Endodermal cell (in vitro differentiated cells): Measurements from ENCODE around the gene RIPK3. TPM values are rescaled to one million over a fixed set of nuclear protein-coding genes. Genes with fewer than 3 reads are reported as not detected.
A peak's percentile ranks its signal among the peaks of the same experiment; 100 is the strongest.
"Not testable (repeated sequence)": the region's sequence is repeated elsewhere in the genome, so short reads cannot be mapped to it uniquely, and the experiment has no call there.

Source experiments
- DNase-seq: peaks from one replicate; pipeline ENCODE4 v3.0.0-alpha.2; 2017
- H3K27ac ChIP-seq: 2 replicates; pipeline ENCODE4 v1.5.1; 2013; ENCODE audit warnings: mild to moderate bottlenecking, low read depth, low read length, moderate library complexity
- H3K27me3 ChIP-seq: 2 replicates; pipeline ENCODE4 v1.6.1; 2013; ENCODE audit warnings: mild to moderate bottlenecking, low read length, moderate library complexity; ENCODE audit not compliant: insufficient read depth, control insufficient read depth, poor library complexity, severe bottlenecking
- H3K36me3 ChIP-seq: 2 replicates; pipeline ENCODE4 v1.7.0; 2013; ENCODE audit warnings: mild to moderate bottlenecking, low read length, moderate library complexity; ENCODE audit not compliant: control insufficient read depth, insufficient read depth
- H3K4me1 ChIP-seq: one replicate; pipeline ENCODE4 v1.7.0; 2013; ENCODE audit warnings: low read length; ENCODE audit not compliant: control insufficient read depth, insufficient read depth
- H3K4me3 ChIP-seq: 2 replicates; pipeline ENCODE4 v1.5.1; 2013; ENCODE audit warnings: mild to moderate bottlenecking, low read length, moderate library complexity
- H3K9ac ChIP-seq: 2 replicates; pipeline ENCODE4 v1.6.1; 2013; ENCODE audit warnings: mild to moderate bottlenecking, low read length, moderate library complexity; ENCODE audit not compliant: poor library complexity, severe bottlenecking; ENCODE audit errors: extremely low read depth
- H3K9me3 ChIP-seq: 2 replicates; pipeline ENCODE4 v1.6.1; 2013; ENCODE audit warnings: mild to moderate bottlenecking, low read length, moderate library complexity; ENCODE audit not compliant: control insufficient read depth
- H3K27ac Mint-ChIP-seq: 2 replicates; pipeline ENCODE4 v1.8.0; 2020; ENCODE audit warnings: mixed read lengths
- H3K27me3 Mint-ChIP-seq: 2 replicates; pipeline ENCODE4 v1.8.0; 2021; ENCODE audit warnings: mild to moderate bottlenecking, mixed read lengths; ENCODE audit not compliant: insufficient read depth
- H3K36me3 Mint-ChIP-seq: 2 replicates; pipeline ENCODE4 v1.8.0; 2020; ENCODE audit warnings: low read depth, mixed read lengths
- H3K4me1 Mint-ChIP-seq: 2 replicates; pipeline ENCODE4 v1.8.0; 2020; ENCODE audit warnings: mixed read lengths
- H3K4me3 Mint-ChIP-seq: 2 replicates; pipeline ENCODE4 v1.8.0; 2020; ENCODE audit warnings: mild to moderate bottlenecking, moderate library complexity, mixed read lengths
- H3K9me3 Mint-ChIP-seq: 2 replicates; pipeline ENCODE4 v1.8.0; 2020; ENCODE audit warnings: mild to moderate bottlenecking, mixed read lengths
- CTCF ChIP-seq: fragments of 200-600 bp; sonication (generic); conservative IDR thresholded peaks from 2 replicates; pipeline ENCODE4 v1.5.0; 2021; ENCODE audit warnings: antibody characterized with exemption, mild to moderate bottlenecking
- WGBS, 2 experiments: methylation state at CpG; one replicate each; pipeline versions ENCODE4 v1.1.5 to v1.1.7; 2013; ENCODE audit warnings: missing lambda C conversion rate in 2 of 2, mixed read lengths in 1 of 2; ENCODE audit not compliant: insufficient coverage in 1 of 2, insufficient read length in 1 of 2; 5-methylcytosine and 5-hydroxymethylcytosine counted together
- long read RNA-seq, 4 experiments: library from polyadenylated mRNA in 2 of 4; library from RNA in 1 of 4; library from capped mRNA in 1 of 4; stranded (forward) in 3 of 4; unstranded in 1 of 4; transcript quantifications; one replicate each; pipeline ENCODE4 v2.0.0, GENCODE V29; 2020 to 2021; ENCODE audit warnings: inconsistent platforms in 1 of 4
- polyA plus RNA-seq, 2 experiments: library from polyadenylated mRNA; stranded (reverse); fragments of 50-300 nt; gene quantifications; one replicate each; pipeline ENCODE4 v1.2.3, GENCODE V29; 2013
- total RNA-seq, 2 donors: library from RNA; stranded (reverse); fragmentation: NEBNext Ultra II Directional in 1 of 2; extraction: Animal tissue kit (Norgen Biotek cat#: 25700) in 1 of 2; gene quantifications; 2 replicates in 1 of 2; 3 replicates in 1 of 2; pipeline ENCODE4 v1.2.1, GENCODE V29; 2021

RIPK3 gene
- not detected for total RNA-seq
- polyA plus RNA-seq (2013, experiment 1 of 2): not detected
- polyA plus RNA-seq (2013, experiment 2 of 2): not detected
- long read RNA-seq, experiment 1: 0 reads
- long read RNA-seq, experiment 2: 0 reads
- long read RNA-seq, experiment 3, partial matches to known transcripts: 0 of 2 reads
- long read RNA-seq, experiment 3, other reads (novel, unspliced or antisense): 0 of 2 reads
- long read RNA-seq, experiment 4: 0 reads

GRCh38 chr14:24339284-24340151 lies at the start of gene RIPK3:
RIPK3 (minus strand) TSS chr14:24339991; CDS start chr14:24339826, 165 bp downstream.
- peaks cover 94% of the 10 kb centered on the region for H3K27me3 Mint-ChIP-seq
- no peak within 1 kb of the TSS for H3K27ac Mint-ChIP-seq
- H3K9ac ChIP-seq: no peak within 1 kb of the TSS
- H3K4me1 Mint-ChIP-seq: peaks cover 15% of the 10 kb centered on the region
- no peaks in the 10 kb centered on the region for H3K36me3 Mint-ChIP-seq
- no peak for TF ChIP-seq CTCF
- H3K9me3 ChIP-seq: no peaks in the 10 kb centered on the region
- WGBS, 2 experiments: 16 to 35% methylated on average over 19 to 50 of the region's 51 CpGs
- H3K27me3 ChIP-seq: peaks cover 94% of the 10 kb centered on the region
- no peaks in the 10 kb centered on the region for H3K36me3 ChIP-seq
- DNase-seq: peak; percentile 77
- no peak within 1 kb of the TSS for H3K27ac ChIP-seq
- H3K9me3 Mint-ChIP-seq: no peaks in the 10 kb centered on the region
- H3K4me3 Mint-ChIP-seq: peak within 1 kb of the TSS; percentile 58
- H3K4me1 ChIP-seq: no peaks in the 10 kb centered on the region
- H3K4me3 ChIP-seq: peak within 1 kb of the TSS; percentile 77

- Mint-ChIP-seq H3K27me3 (peaks cover 37% of the 10 kb centered on the region), H3K9me3 (no peaks in the 10 kb centered on the region), H3K4me1 (peaks cover 23% of the 10 kb centered on the region), H3K36me3 (no peaks in the 10 kb centered on the region), H3K27ac (peak overlapping the region; percentile 35), H3K4me3 (no peak overlapping the region)
- no peaks in the 10 kb centered on the region for H3K9me3 ChIP-seq
- H3K27me3 ChIP-seq: peaks cover 20% of the 10 kb centered on the region
- H3K9ac ChIP-seq: no peak overlapping the region
- 78 to 85% methylated on average over 8 to 11 of the region's 11 CpGs for WGBS, 2 experiments
- DNase-seq: no peak
- no peak for TF ChIP-seq CTCF
- H3K36me3 ChIP-seq: no peaks in the 10 kb centered on the region
- no peak overlapping the region for H3K4me3 ChIP-seq
- peaks cover 4% of the 10 kb centered on the region for H3K4me1 ChIP-seq
- no peak overlapping the region for H3K27ac ChIP-seq
Observed at GRCh38 chr14:24389226-24389848, 49.5 kb upstream of the RIPK3 start.

GRCh38 chr14:24388474-24389179 lies 48.8 kb upstream of the RIPK3 start:
- H3K27ac ChIP-seq: no peak overlapping the region
- H3K36me3 ChIP-seq: no peaks in the 10 kb centered on the region
- H3K27me3 Mint-ChIP-seq: peaks cover 41% of the 10 kb centered on the region
- H3K9ac ChIP-seq: no peak overlapping the region
- H3K9me3 ChIP-seq: no peaks in the 10 kb centered on the region
- peaks cover 27% of the 10 kb centered on the region for H3K27me3 ChIP-seq
- WGBS, 2 experiments: 85 to 90% methylated on average over 1 to 2 of the region's 2 CpGs
- peak overlapping the region; percentile 35 for H3K27ac Mint-ChIP-seq
- no peaks in the 10 kb centered on the region for H3K9me3 Mint-ChIP-seq
- peaks cover 23% of the 10 kb centered on the region for H3K4me1 Mint-ChIP-seq
- TF ChIP-seq CTCF: no peak
- no peak overlapping the region for H3K4me3 ChIP-seq
- no peak for DNase-seq
- H3K4me1 ChIP-seq: peaks cover 4% of the 10 kb centered on the region
- H3K36me3 Mint-ChIP-seq: no peaks in the 10 kb centered on the region
- no peak overlapping the region for H3K4me3 Mint-ChIP-seq

- not testable (repeated sequence) for H3K9me3 Mint-ChIP-seq, H3K27ac Mint-ChIP-seq, DNase-seq
Observed at GRCh38 chr14:24387579-24387978, 47.8 kb upstream of the RIPK3 start.

More at GRCh38 chr14:24387579-24387978, 47.8 kb upstream of the RIPK3 start:
- not testable (repeated sequence) for H3K27ac ChIP-seq, H3K4me1 ChIP-seq, H3K4me3 ChIP-seq, H3K9me3 ChIP-seq, H3K36me3 Mint-ChIP-seq, H3K36me3 ChIP-seq, H3K9ac ChIP-seq, H3K4me3 Mint-ChIP-seq
- Mint-ChIP-seq H3K27me3 (peaks cover 46% of the 10 kb centered on the region), H3K4me1 (peaks cover 20% of the 10 kb centered on the region)
- WGBS, 2 experiments: 89 to 99% methylated on average over 4 to 5 of the region's 5 CpGs
- H3K27me3 ChIP-seq: peaks cover 28% of the 10 kb centered on the region
